Stimulated activated CD4-positive, alpha-beta T cell treated with anti-CD3 and anti-CD28 coated beads, Interleukin-2, amount 100 ng/mL, for 48 hours (primary cell): ENCODE data around the gene SP9.

ENCODE experiments used
- DNase-seq, 2 donors: peaks; one replicate each; pipeline ENCODE4 v3.0.0-alpha.2; 2020

The SP9 gene

DNA sequence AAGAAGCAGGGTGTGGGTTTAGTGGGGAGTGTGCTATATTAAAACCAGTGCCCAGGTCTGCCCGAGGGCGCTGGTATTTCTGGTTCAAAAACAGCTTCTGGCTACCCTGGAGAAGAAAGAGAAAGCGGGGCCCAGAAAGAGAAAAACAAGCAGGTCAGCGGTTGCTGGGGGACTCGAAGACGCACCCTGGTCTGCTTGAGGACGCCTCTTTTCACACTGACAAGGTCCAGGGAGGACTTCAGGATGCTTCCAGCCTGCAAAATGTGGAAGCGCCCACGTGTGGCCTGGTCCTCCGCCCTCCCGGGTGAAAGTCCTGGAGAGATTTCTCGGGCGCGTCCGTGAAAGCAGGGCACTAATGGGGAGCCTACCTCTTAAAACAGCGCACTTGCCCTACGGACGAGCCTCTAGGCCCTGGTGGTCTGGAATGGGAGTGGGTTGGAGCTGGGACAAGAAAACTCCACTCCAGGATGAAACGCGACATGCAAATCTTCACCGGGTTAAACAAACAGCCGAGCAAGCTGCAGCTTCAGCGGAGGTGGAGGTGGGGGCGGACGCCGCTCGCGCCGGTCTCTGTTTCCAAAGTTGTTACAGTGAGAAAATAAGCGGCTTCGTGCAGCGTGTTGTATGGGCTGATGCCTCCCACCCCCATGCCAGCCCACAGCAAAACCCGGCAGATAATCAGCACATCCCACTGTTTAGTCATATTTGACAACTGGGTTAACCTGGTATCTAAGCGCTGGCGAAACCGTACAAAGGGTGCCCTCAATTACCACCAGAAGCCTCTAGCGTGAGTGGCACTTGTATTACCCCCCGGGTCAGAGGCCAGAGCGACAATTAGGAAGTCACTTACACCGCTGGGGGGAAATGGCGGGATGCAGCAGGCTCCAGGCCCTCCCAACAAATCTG is 1.1 kb upstream of the SP9 start:
- peak in 1 of 2 donors; percentile 10 for DNase-seq

- no peak for DNase-seq
These were observed 457 bp upstream of the SP9 start for GRCh38 chr2:174334278-174334715.

- no peak for DNase-seq
These were observed 667 bp downstream of the SP9 start for GRCh38 chr2:174335254-174335987.

- no peak for DNase-seq
These were observed 1.3 kb downstream of the SP9 start for GRCh38 chr2:174335988-174336500.

- peak; percentile 33 to 47 for DNase-seq
These were observed 2.0 kb downstream of the SP9 start for GRCh38 chr2:174336501-174337336.

DNA sequence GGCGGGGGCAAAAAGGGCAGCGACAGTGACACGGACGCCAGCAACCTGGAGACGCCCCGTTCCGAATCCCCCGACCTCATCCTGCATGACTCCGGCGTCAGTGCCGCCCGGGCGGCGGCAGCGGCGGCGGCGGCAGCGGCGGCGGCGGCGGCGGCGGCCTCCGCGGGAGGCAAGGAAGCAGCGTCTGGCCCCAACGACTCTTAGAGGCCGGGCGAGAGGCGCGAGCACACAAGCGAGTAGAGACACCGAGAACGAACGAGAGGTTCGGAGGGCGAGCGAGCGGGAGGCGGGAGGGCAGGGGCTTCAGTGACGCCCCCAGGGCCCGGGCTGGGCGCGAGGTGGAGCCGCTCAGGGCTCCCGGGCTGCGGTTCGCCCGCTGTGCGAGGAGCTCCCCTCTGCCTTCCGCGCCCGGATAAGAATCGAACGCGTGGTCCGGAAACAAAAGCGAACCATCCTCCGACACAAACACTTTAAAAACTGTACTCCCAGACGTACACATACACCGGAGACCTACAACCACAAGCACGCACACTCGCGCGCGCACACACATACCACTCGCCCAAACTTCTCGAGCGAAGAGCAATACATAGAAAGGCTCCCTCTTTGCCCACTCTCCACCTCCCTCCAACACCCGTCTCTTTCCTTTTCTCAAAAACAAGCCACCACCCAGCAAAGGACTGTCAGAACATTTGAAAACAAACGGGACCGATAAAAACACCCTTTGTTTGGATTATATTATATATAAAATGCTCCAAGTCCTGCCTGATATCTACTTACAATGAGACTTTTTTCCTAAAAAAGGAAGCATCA is 2.8 kb downstream of the SP9 start:
- peak; percentile 17 to 34 for DNase-seq

DNA sequence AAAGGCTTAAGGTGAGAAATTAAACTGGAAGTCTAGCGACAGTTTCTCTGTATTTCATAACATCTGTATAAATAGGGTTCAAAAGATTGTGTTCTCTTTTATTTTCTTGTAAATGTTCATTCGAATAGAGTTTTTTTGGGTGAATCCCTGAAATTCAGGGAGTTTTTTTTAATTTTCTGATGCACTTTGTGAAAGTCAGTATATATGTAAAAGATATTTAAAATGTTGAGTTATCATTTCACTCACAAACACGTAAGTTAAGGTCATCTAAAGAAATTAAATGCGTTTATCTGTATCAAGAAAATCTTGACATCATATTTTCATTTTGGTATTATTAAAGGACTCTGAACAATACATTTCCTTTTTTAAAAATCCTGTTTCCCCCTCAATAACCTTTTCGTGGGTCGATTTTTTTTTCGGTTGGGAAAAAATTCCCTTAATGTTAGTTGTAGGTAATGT is 3.4 kb downstream of the SP9 start:
- no peak for DNase-seq

DNA sequence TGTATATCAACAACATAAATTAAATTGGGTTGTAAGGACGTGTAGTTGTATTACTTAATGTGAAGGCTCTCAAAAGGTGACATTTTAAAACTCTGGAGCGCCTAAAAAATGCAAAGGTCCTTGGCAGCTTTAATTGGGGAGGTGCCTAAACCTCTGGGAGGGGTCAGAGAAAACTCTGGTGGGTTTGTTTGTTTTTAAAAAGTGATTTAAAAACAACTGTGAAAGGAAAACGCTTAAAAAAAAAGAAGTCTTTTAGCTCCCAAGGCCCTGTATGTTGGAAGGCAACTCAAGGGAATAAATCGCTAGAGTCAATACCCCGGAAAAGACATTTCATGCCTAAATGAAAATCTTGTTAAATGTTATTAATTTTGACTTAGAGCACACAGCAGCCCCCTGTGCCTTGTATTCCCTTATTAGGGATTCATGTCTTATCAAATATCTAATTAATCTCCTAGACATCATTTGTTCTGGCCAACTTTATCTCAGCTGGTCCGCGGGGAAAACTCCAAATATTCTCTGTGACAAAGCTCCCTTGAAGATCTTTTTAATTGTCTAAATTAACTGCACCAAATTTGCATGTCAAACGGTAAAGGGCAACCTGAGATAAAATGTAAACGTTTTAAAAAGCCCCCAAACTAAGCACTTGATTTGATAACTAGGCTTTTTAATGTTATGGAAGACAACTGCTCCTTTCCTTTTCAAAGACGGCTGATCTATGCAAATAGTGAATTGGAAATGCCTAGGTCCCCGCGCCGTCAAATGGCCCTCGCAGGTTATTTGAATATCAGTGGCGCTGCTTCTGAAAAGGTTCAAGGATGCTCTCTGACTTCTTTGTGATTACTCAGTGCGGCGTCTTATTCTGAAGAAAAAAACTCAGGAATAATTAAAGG is 4.2 kb downstream of the SP9 start:
- DNase-seq, result no peak

- DNase-seq, result no peak
These were observed 5.0 kb downstream of the SP9 start for GRCh38 chr2:174339561-174340399.

DNA sequence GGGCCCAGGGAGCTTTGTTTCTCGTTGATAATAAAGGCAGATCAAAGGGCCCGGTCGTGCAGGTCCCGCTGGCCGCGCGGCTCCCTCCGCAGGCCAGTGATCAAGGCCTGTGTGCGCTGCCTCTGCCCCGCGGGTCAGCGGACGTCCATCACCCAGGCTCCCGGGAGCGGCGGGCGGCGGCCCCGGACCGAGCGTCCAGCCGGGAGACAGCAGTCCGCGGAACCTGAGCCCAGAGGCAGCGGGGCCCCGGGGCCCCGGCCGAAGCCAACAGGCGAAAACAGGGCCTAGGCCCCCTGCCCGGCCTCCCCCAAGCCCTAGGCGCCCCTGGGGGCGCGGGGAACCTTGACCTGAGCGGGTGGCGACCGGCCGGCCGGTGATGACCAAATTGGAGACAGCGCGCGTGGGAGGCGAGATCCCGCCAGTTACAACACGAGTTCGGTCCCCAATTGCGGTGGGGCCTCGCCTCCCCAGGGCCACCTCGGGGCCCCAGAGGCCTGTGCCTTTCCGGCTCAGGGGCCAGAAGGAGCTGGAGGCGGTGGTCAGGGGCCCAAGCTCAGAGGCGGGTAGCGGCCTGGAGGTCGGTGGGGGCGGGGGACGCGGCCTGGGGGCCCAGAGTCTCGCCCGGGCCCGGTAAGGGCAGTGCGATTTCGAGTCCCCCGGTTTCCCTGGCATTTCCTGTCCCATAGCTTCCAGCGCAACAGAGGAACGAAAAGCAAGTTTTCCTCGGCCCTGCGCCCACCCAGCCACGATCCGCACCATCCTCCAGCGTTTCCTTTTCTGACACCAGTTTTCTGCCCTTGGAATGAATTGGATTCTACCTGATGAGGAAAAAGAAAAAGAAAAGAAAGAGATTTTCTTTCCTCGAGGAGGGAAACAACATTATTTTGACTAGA is 5.9 kb downstream of the SP9 start:
- DNase-seq, result no peak

- peak; percentile 86 to 90 for DNase-seq
These were observed 6.7 kb downstream of the SP9 start for GRCh38 chr2:174341293-174341994.

- no peak for DNase-seq
These were observed 7.4 kb downstream of the SP9 start for GRCh38 chr2:174341995-174342685.

DNA sequence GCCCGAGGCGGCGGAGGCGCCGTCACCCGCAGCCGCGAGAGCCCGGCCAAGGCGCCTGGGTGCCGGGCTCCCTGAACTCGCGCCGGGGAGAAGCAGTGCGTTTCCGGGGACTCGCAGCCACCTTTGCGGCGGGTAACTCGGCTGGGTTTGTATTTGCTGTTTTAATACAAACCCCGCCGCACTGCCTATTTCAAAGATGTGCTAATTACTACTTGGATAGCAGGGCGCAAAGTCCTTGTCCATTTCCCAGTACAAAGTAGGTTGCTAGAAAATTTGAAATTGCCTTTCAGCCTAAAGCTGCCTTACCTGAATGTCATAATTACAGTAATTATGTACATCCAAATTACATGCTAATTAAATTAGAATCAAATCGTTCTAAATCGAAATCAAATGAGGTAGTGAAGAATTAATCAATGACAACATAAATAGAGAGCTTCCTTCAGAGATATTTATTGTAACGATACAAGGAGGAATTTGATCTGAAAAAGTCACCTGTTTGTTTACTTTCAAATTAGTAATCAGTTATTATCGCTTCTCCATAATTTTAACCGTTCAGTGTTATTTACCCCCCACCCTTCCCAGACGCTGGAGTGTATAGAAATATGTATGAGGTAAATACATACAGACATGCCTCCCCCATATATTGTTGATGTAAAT is 8.1 kb downstream of the SP9 start:
- peak in 1 of 2 donors; percentile 18 for DNase-seq

- no peak for DNase-seq
These were observed 8.5 kb downstream of the SP9 start for GRCh38 chr2:174343343-174343622.

GRCh38 chr2:174343623-174344455 is 9.1 kb downstream of the SP9 start:
- no peak for DNase-seq
